NCI-H2227 (cell line): Measurements from ENCODE around the gene PRSS27.

Experiments used
- DNase-seq: peaks from one replicate; lab custom pipeline; 2025; ENCODE audit not compliant: unreplicated experiment; lab: John Stamatoyannopoulos, UW

The PRSS27 gene

GRCh38 chr16:2752035-2752849 lies 32.2 kb upstream of the PRSS27 start, which contains the start of gene SRRM2:
Gene SRRM2 (plus strand): TSS chr16:2752638. CDS start chr16:2756365, 3,727 bp downstream.
- DNase-seq, result peak; percentile 98

DNA sequence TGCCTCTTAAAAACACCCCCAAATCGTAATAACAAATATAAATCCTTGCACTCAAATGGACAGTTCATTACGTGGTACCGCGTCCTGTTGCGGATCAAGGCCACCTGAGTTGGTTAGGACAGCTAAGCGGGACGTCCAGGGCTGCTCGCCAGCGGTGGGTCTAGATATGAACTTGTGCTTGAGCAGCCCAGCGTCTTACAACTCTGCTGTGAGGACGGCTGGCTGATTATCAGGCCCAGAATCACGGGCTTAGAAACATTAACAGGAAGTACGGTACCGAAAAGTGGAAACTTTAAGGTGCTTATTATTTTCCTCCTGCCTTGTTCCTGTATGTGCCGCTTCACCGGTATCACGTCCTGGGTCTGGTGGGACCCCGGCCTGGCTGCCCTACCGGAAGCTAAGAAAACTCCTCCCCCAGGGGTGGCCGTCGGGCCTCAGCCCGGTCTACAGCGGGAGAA lies 31.6 kb upstream of the PRSS27 start:
- peak; percentile 88 for DNase-seq

DNA sequence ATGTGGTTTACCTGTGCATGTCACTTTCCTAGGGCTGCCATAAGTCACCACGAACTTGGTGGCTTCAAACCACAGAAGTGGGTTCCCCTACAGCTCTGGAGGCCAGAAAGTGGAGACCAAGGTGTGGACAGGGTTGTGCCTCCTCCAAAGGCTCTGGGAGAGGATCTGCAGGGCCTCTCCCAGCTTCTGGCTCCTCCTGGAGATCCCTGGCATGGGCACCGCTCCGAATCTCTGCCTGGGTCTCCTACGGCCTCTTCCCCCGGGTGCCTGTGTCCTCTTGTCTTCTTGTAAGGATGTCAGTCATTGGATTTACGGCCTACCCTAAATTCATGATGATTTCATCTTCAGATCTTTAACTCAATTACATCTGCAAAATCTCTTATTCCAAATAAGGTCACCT lies 29.9 kb upstream of the PRSS27 start:
- no peak for DNase-seq

DNA sequence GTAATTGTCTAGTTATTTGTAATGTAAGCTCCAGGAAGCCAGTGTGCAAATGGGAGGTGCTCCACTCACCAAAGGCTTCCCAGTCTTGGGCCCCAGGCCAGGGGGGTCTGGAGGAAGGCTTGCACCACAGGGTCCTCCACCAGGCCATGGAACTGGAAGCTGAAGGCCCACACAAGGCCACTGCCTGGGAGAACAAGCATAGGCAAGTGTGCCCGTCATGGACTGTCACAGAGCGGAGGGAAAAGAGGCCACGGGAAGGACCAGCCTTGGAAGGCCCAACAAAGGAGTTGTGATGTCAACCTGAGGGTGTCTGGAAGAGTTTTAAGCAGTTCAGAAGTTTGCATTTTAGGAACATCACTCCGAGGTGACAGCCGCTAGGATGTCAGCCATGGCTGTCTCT lies 29.5 kb upstream of the PRSS27 start:
- no peak for DNase-seq

DNA sequence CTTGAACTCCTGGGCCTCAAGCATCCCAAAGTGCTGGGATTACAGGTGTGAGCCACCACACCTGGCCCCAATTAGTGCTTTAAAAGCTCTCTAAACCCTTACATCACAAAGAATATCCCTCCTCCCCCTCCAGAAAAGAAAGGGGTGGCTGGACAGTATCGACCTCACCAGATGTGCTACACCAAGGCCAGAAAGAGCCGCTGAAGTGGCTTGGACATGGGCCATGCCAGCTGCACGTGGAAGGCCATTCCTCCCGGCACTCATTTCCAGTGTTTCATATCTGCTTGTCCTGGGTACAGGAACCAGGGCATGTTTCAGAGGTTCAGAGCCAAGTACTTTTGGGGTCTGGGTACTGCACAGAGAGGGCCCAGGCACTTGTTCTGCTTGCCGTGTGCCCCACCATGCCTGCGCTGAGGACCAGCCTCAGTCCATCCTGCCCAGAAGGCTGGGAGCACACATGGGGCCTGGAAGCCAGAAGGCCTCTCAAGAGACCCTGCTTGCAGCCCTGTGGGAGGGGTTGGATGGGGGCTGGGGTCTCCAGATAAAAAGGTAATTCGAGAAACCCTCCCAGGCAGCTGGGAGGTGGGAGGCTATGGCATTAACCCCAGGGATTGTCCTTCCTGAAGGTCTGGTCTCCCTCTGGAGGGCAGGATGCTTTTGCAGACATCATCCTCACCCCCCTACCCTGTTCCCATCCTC lies 28.9 kb upstream of the PRSS27 start:
- DNase-seq, result no peak

GRCh38 chr16:2745961-2746360 lies 25.9 kb upstream of the PRSS27 start:
- no peak for DNase-seq

DNA sequence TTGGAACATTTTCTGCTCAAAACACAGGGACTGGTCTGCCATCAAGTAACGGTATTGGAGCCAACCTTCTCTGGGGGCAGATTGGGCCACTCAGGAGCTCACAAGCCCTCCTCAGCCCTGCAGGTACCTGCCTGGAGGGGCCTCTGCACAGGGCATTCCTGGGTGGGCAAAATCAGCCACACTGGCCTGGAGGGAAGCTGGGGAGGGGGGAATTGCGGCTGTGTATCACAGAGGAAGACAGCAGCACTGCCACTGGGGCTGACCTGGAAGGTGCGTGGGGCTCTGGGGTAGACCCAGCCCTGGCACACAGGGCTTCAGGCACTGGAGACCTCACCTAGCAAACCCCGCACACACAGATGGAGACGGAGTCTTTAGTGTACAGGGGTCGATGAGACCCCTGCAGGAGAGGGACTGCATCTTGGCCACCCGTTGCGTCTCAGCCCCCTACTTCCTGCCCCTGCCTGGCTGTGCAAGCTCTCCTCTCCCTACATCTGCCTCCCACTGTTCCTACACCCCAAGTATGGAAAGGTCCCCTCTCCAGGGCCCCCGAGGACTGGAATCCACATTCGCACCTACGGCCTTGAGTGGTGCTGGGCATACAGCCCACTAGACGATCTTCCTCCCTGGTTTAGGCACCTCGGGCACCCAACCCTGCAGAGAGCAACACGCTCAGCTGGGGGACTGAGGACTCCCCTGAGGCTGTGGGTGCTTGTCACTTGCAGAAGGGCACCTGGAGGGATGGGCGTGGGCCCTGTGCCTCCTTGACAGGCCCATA lies 25.3 kb upstream of the PRSS27 start:
- no peak for DNase-seq

- DNase-seq, result no peak
Measured at GRCh38 chr16:2744711-2745110, 24.7 kb upstream of the PRSS27 start.

DNA sequence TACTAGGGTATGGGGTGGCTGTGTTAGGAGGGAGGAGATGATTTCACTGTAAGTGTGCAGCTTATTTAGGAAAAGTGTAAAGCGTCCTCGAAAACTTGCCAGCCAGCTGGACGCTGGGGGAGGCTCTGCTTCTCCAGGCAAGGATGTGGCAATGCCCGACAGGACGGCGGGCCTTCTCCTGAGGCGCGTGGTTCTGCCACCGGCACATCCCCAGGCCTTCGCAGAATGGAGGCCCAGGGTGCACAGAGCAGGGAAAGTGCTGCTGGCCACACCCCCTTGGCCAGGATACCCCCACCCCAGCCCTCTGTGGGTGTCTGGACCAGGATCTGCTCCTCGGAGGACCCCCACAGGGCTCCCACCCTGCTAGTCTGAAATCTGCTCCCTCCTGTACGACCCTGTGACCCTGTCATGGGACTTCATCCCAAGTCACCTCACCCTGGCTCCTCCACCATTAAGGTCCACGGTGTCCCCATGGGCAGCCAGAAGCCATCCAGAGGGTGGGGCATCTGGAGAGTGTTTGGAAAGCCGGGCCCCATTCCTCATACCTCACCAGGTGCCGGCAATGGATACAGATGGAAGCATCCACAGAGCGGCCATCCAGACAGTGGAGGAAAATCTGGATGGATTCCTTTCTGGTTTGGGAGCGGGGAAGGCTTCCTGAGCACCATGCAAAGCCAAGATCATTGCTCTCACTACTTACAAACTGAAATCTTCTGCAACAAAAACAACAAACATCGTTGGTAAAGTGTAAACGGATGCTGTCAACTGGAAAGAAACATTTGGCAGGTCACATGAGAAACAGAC lies 23.2 kb upstream of the PRSS27 start:
- DNase-seq, result no peak

DNA sequence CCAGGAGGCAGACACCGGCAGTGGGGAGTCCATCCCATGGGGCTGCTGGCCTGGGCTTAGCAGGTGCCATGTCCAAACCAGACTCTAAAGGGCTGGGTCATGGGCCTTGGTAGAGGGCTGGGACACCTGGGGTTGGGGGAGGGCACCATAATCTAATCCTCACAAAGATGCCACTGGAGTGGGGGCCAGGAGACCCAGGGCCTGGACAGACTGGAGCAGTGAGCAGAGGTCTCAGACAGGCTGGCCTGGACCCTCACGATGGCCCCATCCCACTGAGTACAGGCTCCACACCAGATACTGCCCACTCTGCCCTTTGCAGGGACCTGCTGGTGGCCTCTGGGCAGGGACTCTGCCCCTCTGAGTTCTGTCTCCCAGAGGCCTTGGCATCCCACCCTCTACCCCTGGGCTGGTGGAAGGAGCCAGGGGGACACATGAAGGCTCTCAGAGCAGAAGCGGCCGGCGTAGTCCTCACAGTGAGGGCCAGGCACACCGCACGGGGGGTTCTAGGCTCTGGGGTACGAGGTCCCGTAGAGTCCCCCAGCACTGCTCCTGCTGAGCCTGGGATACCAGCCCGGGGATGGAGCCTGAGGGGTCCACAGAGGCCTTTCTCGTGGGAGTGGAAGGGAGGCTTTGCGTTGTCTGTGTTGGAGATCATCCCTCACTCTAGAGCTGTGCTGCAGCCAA lies 22.4 kb upstream of the PRSS27 start:
- DNase-seq, result no peak

DNA sequence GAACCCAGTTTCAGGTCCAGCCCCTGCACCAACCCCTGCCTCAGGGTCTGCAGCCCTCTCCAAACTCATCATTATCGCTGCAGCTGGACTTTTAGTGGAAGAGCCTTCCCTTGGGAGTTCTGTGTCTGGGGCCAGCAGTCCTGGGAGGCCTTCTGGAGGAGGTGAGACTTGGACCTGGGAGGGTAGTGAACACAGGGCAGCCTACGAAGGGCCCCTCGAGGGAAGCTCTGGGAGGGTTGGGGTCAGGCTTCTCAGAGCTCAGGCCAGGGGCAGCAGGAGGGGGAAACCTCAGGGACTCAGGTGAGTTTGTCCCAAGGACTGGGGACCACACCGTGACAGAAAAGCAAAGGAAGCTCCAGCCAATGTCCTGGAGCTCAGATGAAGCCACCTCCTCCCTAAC lies 21.1 kb upstream of the PRSS27 start:
- DNase-seq, result no peak

DNA sequence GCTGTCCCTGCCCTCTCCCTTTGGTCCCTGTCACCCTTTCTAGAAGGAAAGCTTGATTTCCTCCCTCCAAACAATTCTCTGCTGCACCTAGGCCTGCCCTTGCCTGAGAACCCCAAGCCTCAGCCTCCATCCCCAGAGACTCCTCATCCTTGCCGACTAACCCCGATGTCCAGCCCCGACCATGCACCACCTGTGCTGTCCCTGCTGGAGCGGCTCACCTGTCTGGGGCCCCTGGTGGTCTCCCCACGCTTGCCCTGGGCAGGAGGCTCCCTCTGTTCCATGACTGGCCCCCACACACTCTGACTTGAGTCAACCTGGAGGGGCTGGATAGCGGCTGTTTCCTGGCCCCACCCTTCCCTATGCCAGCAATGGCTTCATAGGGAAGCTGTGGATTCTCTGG lies 20.5 kb upstream of the PRSS27 start:
- DNase-seq, result no peak

DNA sequence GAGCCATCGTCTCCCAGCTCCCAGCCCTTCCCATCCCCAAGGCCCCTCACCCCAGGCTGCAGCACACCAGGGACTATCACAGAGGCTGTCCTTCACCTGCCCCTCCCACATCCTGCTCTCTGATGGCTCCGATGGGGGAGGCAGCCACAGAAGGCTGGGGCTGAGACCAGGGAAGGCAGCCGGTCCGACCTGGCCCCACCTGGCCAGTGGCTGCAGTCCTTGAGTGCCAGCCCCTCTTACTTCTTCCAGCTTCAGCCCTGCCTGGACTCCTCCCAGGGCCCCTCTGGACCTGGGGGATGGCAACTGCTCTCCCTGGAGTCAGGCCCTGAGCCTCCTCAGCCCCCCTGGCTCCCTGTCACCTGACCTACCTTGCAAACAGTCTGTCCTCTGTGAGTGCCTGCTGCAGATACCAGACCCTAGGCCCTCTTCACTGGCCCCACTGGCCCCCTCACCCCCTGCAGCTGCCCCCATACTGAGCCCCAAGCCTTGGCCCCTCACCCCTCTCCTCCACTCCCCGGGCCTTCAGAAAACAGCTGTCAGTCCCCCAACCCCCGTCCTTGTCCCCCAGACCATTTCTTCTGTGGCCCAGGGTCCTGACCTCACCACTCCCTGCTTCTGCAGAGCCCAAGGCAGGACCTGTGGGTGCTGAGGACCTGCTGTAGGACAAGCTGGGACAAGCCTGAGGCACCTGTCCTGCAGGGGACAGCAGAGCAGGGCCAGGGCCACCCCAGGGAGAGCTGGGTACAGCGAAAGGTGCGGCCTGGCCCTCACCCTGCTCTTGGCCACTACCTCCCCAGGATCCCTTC lies 19.8 kb upstream of the PRSS27 start:
- DNase-seq, result no peak

DNA sequence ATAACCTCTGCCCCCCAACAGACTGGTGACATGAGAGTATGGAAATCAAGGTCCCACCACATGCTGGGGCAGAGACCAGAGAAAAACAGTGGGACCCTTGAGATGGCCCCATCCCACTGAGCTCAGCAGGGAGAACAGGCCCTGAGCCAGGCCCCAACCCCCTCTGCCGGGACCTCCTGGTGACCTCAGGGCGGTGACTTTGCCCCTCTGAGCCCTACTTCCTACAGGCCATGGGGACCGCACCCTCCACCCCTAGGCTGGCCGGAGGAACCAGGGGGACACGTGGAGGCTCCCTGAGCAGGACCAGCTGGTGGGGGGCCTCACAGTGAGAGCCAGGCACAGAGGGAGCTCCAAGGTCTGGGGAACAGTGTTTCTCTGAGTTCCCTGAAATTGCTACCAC lies 18.6 kb upstream of the PRSS27 start:
- DNase-seq, result no peak

GRCh38 chr16:2737895-2738418 lies 17.9 kb upstream of the PRSS27 start:
- no peak for DNase-seq

- no peak for DNase-seq
Measured at GRCh38 chr16:2737238-2737605, 17.2 kb upstream of the PRSS27 start.

- no peak for DNase-seq
Measured at GRCh38 chr16:2736476-2737237, 16.6 kb upstream of the PRSS27 start.

DNA sequence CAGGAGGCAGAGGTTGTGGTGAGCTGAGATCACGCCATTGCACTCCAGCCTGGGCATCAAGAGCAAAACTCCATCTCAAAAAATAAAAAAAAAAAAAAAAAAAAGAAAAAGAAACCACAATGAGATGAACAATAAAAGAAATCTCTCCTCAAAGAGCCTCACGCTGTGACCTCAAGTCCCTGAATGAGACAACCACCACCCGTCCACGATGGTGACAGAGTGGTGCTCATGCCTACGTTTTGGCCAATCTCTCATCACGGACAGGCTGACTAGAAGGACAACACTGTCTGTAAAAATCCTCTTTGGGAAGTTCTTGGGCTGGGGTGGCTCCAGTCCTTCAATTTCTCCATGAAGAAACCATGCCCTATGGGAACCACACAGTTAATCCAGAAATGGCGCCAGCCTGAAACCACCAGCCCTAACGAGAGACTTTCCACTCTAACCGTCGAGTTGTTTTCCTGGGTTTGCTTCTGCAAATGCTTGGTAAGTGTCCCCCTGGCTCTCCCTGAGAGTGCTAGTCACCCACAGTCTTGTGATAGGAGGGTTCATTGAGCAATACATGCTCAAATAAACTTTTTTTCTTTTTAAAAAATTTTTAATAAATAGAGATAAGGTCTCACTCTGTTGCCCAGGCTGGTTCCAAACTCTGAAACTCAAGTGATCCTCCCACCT lies 15.0 kb upstream of the PRSS27 start:
- DNase-seq, result no peak
